Activated T-cell treated with anti-CD3 and anti-CD28 coated beads for 48 hours (primary cell): ENCODE measurements around the gene CTTNBP2NL.

Experiments
- DNase-seq: peaks from one replicate; pipeline ENCODE4 v3.0.0-alpha.2; 2020; ENCODE audit warnings: low read depth

Gene CTTNBP2NL, protein sequence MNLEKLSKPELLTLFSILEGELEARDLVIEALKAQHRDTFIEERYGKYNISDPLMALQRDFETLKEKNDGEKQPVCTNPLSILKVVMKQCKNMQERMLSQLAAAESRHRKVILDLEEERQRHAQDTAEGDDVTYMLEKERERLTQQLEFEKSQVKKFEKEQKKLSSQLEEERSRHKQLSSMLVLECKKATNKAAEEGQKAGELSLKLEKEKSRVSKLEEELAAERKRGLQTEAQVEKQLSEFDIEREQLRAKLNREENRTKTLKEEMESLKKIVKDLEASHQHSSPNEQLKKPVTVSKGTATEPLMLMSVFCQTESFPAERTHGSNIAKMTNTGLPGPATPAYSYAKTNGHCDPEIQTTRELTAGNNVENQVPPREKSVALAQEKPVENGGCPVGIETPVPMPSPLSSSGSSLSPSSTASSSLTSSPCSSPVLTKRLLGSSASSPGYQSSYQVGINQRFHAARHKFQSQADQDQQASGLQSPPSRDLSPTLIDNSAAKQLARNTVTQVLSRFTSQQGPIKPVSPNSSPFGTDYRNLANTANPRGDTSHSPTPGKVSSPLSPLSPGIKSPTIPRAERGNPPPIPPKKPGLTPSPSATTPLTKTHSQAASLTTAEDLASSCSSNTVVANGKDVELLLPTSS

DNA sequence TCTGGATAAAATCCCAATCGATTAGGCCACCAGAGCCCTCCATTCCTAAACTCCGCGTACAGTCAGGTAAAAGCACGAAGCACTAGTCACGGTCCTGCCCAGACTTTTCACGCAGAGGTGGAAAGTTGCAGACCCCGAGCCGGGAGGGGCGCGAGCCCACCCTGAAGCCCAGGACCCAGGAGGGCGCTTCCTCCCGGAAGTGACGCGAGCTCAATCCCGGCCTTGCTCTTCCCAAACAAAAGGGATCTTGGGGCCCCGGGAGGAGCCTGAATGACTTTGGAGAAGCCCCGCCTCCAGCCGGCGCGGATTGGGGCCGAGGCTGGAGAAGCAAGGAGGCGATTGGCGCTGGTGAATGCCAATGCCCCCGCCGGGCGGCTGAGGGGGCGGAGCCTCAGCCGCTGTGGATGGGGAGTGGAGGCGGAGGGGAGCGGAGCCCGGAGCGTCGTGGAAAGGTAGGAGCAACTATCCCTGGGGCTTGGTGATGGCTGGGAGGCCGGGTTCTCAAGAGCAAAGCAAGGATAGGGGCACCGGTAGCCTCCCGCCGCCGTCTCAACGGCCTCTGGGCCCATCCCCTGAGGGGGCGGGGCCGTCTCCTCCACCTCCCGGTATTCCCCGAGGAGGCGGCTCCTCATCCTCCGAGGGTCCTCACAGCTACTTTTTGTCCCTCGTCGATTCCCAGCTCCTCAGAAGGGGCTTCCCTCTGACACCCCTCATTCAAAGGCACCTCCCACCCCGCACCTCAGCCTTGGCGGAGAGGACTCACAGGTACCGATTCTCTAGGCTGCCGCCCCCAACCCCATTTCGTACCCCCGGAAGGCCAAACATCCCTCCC lies at the start of gene CTTNBP2NL:
CTTNBP2NL (plus strand) TSS at position 394 of the 832 bp plus-strand sequence. CDS start 19,952 bp downstream, outside the sequence.
- peak; percentile 77 for DNase-seq

DNA sequence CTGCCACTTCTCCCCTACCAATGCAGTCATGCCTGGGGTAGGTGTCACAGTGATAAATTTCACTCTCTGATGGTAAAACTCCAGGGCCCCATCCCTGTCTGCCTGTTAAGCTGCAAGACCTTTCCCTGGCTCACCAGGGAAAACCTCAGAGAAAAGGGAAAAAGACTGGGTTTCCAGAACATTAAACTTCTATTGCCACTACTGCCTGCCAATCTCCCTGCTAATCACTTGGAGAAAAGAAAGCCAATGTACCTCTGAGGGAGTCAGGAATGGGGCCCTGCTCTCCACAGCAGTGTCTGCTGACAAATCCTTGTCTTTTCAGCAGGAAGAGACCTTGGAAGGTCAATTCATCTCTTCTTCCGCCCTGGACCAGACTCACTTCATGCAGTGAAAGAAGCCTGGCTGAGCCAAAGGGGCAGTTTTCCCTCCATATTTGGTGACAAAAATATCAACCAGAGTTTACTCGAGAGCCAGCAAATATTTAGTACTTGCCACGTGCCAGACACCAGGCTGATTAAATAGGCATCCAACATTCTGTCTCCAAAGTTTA lies 49.1 kb upstream of the CTTNBP2NL start:
- DNase-seq = no peak

DNA sequence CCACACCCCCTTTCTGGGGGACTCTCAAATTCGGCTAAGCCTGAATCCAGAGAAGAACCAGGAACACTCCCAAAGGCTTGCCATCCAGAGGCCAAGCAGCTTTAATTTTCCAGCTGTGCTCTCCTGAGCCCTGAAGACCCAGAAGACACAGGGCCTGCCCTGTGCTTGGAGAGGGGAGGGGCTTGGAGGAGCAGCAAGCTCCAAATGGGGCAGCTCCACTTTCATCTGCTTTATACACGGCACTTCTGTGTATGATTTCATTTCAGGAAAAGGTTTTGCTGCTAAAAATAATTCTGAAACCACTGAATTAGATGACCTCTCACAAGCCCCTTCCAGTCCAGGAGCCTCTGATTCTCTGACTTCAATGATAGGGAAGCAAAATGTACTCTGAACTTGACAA lies 39.2 kb upstream of the CTTNBP2NL start:
- DNase-seq = no peak

DNA sequence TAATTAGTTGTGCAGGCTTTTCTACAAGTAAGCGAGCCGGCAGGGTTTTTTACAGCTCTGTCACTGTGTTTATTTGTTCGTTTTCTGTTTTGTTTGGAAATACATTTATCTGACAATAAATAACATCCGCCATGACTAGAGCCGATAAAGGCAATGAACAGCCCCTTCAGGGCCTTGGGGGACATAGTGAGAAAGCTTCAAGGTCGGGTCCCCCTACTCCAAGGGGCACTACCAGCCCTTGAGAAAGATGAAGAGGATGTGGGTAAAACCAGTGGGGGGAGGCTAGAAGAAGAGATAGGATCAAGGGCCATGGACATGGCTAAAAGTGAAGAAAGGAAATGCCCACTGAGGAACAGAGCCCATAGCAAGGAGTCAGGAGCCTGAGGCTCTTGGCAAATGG lies 38.5 kb upstream of the CTTNBP2NL start:
- no peak for DNase-seq

DNA sequence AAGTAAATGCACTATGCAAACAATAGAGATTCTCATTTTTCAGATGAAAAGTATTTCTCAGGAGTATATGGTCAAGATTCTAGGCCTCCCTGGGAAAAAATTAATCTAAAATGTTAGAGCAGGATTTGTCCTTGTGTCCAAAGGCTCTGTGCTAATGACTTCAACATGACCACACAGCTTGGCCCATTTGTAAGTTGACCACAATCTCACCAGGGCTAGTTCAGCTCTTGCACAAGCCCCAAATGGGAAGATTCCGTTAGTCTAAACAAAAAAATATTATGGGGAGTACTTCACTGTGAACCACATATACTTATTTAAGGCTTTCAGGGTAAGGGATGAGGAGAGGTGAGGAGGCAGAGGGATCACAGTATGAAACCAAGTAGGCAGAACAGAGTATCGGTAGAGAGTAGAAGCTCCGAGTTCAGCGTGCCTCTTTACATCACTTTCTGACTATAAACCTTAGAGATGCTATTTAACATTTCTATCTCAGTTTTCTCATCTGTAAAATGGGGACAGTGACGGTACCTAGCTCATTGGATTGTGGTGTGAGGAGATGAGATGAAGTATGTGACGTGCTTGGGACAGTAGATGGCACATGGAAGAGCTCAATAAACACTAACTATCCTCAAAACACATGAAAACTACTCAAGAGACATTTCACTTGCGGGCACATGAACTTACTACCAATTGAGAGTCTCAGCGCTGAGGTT lies 37.8 kb upstream of the CTTNBP2NL start:
- no peak for DNase-seq

DNA sequence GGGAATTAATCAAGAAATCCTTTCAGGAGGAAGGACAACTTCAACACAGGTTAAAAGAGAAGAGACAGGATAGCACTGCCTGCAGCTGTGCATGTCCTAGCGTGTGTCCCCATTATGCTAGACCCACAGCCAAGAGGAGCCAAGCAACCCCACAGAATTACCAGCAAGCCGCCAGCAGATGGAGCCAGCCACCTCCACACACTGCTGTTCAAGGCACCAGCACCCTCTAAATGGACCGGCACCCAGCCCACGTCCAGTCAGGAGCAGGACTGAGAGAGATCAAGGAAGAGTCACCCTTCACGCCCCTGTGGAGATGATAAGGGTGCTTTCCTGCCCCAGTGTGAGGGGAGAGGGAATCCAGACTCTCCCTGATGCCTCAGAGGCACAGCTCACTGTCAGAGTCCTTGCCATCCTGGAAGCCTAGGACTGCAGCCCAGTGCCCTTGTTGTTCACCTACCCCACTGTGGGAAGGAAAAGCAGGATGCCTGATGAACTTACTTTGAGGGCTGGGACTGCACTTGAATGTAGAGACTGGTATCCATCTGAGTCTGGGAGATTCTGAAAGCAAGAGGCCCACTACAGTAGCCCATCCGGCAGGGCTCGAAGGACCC lies 37.1 kb upstream of the CTTNBP2NL start:
- DNase-seq = peak; percentile 30

DNA sequence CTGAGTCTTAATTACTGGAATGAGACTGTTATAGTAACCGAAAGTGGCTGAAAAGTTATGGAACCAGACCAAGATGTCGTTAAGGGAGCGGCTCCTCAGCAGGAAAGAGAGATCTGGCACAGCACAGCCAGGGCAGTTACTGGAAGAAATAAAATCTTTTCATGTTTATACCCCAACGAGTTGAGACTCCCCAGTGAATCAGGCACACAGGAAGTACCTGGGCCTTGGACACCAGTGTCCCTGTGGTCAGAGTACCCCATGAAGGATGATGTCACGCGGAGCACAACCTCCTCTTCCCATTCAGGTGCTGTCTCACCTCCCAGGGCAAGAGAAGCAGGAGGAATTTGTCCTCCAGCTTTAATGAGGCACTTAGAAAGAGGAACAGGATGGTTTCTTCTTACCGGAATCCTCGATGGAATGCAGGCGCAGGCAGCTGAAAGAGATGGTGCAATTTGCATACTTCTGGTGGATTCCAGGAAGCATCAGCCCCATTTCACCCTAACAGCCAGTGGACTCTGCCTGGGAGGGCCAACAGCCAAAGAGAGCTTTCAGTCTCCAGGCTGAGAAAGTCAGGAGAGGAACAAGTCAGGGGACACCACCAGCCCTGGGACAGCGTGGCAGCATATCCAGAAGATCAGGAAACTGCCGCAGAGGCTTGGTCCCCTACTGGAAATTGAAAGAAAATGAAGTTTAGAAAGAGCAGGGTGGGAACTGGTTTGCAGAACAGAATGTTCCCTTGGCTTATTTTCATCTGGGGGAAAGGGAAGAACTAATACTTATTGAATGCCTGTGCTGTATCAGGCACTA lies 35.9 kb upstream of the CTTNBP2NL start:
- no peak for DNase-seq

DNA sequence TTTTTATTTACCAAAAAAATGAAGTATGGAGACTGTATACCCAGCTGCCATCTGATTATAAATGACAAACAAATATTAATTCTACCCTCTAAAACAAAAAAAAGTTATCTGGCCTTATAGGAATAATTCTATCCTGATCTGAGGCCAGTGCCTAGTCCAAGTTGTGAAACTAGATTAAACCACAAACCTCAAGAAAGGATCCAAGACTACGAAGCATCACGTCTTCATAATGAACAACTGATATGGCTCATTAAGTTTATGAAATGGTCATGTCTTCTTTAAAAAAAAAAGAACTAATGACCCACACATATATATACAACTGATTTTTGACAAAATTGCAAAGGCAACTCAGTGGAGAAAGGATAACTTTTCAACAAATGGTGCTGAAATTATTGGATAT lies 32.4 kb upstream of the CTTNBP2NL start:
- DNase-seq = no peak

DNA sequence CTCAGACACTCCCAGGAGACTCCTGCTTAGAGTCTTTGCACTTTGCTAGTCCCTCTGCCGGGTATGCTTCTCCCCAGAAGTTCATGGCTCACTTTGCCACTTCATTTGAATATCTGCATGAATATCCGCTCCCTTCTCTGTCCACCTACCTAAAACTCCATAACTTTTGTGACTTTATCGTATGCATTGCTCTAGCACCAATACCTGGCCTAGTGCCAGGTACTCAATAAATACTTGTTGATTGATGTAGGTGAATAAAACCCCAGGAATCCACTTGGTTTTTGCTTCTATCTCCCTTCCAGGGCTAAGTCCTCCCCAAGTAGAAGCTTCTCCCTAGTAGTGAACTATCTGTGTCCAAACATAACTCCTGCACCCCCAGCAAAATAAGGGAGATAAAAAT lies 27.8 kb upstream of the CTTNBP2NL start:
- no peak for DNase-seq

DNA sequence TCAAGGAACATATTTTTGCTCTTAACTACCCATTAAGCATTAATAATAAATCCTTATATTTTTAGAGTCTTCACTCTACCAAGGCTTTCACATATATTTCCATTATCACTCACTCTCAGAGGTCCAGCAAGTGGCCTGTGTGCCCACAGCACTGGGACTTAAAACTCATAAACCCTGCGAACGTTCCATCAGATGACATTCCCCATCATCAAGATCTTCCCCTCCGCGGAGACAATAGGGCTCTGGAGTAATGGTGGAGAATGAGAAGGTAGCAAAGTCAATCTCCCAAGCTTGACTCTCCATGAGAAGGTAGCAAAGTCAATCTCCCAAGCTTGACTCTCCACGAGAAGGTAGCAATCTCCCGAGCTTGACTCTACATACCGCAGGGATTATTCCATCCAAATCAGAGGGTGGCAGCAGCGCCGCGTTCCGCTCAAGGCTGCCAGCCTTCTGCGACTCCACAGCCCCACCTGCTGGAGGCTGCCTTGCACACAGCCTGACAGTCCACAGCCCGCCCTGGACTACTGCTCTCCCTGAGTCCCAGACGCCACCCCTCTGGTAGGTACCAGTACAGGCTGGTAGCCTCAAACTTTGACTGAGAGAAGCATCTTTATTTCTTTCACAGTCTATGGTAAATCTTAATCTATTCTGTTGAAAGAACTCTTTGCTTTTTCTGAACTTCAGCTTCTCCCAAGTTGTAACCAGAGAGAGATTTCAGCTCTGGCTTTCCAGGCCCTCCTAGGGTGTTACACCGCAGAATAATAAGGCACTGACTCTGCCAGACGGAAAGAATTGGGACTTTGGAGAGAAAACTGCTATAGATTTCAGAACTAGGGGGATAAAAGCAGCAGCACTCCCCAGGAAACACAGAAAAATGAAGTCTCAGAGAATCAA lies 26.4 kb upstream of the CTTNBP2NL start:
- peak; percentile 84 for DNase-seq

DNA sequence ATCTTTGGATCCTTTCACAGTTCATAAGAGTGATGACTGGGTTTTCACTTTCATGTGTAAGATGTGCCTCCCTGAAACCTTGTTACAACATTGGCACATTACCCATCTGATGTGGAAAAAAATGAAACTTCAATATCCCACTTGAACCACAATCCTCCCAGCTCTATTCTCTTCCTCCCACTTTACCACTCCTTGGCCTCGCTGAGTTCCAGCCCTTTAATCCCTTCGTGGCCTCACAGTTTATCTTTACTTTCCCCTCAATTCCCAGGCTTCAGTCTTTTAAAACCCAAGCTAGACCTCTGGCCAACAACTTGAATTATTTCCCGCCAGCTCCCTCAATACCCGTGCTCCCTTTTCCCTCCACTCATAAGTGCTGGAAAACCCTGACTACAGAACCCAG lies 25.0 kb upstream of the CTTNBP2NL start:
- DNase-seq = no peak

DNA sequence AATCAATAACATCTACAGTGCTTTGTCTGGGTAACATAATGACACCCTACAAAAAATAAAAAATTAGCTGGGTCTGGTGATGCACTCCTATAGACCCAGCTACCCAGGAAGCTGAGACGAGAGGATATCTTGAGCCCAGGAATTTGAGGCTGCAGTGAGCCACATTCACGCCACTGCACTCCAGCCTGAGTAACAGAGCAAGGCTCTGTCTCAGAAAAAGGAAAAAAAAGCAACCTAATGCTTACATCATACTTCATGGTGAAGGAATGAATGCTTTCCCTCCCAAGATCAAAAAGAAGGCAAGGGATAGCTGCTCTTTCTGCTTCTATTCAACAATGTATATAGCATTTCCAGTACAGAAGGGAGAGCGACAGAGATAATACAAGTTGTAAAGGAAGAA lies 24.2 kb upstream of the CTTNBP2NL start:
- DNase-seq = no peak

DNA sequence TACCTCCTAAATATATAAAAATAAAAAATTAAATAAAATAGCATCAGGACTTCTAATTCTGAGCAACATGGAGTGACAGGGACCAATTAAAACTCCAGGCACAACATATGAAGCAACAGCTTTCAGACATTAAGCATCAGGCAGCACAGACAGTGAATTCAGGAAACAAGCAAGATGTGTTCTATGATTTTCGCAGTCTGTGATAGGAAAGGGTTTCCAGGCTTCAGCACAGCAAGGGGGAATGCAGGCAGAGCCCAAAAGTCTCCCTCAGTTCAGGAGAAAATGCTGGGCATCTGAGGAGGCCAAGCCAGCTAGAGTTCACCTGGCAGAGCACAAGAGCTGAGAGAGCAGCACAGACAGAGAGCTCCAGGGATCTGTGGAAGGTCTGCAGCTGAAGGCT lies 22.2 kb upstream of the CTTNBP2NL start:
- DNase-seq = no peak

DNA sequence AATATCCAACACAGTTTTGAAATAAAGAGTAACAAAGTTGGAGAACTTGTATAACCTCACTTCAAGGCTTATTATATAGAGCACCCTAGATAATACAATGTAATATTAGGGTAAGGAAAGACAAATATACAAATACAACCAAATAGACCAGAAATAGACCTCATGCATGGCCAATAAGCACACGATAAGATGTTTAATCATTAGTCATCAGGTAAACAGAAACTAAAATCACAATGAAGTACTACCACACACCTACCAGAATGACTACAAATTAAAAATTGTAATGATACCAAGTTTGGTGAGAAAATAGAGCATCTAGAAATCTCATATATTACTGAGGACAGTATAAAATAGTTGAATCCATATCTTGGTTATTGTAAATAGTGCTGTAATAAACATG lies 20.3 kb upstream of the CTTNBP2NL start:
- no peak for DNase-seq

DNA sequence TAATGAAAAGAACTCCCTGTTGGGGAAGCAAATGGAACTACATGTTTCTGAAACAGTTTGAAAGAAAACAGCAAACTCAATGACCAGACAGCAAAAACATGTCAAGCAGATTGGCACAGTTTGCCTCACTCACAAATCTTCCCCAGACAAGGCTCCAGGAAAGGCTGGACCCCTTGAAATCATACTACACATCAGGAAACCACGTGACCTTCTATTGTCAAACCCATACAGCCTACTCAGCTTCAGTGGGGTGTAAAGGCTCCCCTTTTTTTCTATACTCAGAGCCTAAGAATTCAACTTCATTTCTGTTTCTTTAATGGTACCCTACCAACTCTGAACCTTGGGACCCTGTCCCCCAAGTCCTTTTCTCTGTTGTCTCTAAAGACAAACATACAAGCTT lies 15.7 kb upstream of the CTTNBP2NL start:
- DNase-seq = no peak

DNA sequence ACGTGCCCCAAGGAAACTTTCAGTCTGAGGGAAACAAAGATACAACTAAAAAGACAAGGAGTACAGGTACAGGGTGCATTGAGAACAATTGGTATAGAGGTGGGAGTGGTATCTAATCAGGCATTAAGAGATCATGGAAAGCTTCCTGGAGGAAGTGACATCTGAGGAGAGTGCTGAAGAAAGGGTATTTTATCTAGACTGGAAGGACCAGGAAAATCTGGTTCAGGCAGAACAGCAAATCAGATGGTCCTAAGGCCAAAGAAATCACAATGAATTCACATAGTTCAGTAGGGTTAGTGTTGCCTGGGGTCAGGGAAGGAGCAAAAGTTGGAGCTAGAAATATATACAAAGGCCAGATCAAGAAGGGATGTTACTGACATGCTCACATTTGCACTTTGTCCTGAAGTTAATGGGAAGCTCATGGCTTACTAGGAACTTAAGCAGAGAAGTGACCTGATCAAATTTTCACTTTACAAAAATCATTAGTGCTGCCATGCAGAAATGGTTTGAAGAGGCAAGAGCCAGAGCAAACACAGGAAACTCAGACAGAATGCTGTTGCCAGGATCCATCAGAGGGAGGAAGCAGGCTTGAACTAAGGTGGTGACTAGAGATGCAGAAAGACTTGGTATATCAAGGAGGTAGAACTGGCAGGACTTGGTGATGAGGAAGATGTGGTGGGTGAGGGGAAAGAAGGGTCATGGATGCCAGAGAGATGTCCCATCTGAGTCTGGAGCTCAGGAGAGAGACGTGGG lies 14.5 kb upstream of the CTTNBP2NL start:
- DNase-seq = no peak

DNA sequence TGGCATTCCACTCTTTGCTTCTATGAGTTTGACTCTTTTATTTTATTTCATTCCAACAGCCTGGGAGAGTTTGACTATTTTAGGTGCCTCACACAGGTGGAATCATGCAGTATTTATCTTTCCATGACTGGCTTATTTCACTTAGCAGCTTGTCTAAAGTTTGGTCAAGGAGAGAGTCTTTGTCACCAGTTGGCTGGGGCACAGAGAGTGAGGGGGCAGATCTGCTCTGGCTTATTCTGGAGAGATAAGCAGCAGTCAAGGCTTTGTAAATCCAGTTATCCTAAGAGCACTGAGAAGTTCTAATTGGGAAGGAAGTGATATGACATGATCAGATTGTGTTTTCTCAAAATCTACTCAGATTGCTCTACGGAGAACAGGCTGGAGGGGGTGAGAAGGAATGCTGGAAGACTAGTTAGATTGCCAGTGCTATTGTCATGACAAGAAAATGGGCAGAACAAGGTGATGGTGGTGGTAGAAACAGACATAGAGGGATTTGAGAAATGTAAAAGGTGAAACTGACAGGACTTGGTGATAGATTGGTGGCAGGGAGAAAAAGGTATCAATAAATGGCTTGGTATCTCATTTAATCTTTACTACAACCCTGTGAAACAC lies 12.1 kb upstream of the CTTNBP2NL start:
- no peak for DNase-seq

DNA sequence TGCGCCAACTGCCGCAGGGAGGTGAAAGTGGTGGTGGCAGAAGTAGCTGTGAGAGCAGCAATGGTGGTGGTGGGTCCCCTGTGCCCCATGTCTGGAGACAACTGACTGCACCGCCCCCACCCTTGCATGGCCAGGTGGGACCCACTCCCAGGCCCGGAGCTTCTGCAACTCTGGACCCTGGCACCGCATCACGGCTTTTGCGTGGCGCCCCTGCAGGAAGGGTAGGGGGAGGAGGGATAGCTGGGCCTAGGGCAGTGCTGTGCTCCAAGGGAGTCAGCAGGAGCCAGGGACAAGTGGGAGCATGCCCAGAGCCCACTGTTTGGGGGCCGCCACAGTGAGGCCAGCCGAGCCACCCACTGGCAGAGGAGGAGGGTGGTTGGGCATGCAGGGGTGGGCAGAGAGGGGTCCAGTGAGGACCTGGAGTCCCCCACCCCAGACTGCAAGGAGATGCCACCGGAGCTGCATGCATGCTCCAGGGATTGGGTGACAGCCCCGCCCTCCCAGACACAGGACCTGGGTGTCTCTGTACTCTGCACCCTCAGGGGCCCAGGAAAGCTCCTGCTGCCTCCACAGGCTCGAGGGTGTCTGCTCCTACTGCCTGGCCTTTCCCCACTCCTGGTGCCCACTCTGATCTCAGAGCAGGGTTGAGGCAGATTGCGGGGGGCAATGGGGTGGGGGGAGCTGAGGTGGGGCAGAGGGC lies 9.8 kb upstream of the CTTNBP2NL start:
- no peak for DNase-seq
